HEK293T (cell line): ENCODE data around the gene AFF4.
"Not testable (repeated sequence)": the region's sequence is repeated elsewhere in the genome, so short reads cannot be mapped to it uniquely, and the experiment has no call there.

ENCODE experiments used
- CTCF ChIA-PET: fragments of 350-600 bp; formaldehyde crosslinking; extraction: SDS; loops from one replicate; lab custom pipeline; 2021; ENCODE audit warnings: antibody characterized with exemption, inconsistent platforms; lab: Yijun Ruan, JAX
- POLR2A ChIA-PET: fragments of 350-600 bp; formaldehyde crosslinking; extraction: SDS; loops from one replicate; lab custom pipeline; 2020; ENCODE audit warnings: antibody characterized with exemption, inconsistent platforms; lab: Yijun Ruan, JAX
- DNase-seq: peaks from one replicate; pipeline ENCODE4 v3.0.0; 2012; ENCODE audit warnings: mixed read lengths; ENCODE audit errors: extremely low spot score
- ARNT ChIP-seq: fragments of 450-650 bp; IDR thresholded peaks from 2 replicates; pipeline ENCODE4 v1.6.1; 2017; ENCODE audit warnings: mild to moderate bottlenecking
- BHLHE40 ChIP-seq: fragments of 450-650 bp; IDR thresholded peaks from 2 replicates; pipeline ENCODE4 v1.6.1; 2016; ENCODE audit warnings: mild to moderate bottlenecking, moderate library complexity, borderline replicate concordance
- CTBP1 ChIP-seq: fragments of 450-650 bp; IDR thresholded peaks from 2 replicates; pipeline ENCODE4 v1.6.1; 2016; ENCODE audit warnings: borderline replicate concordance
- ELF4 ChIP-seq: fragments of 450-650 bp; IDR thresholded peaks from 2 replicates; pipeline ENCODE4 v1.6.1; 2017; ENCODE audit warnings: antibody characterized with exemption
- FOXA1 ChIP-seq: fragments of 450-650 bp; IDR thresholded peaks from 2 replicates; pipeline ENCODE4 v1.6.1; 2016; ENCODE audit warnings: mild to moderate bottlenecking
- FOXK2 ChIP-seq: fragments of 450-650 bp; IDR thresholded peaks from 2 replicates; pipeline ENCODE4 v1.6.1; 2016; ENCODE audit warnings: mild to moderate bottlenecking
- FOXM1 ChIP-seq: fragments of 450-650 bp; IDR thresholded peaks from 2 replicates; pipeline ENCODE4 v1.6.1; 2017; ENCODE audit warnings: mild to moderate bottlenecking, borderline replicate concordance
- HDGF ChIP-seq: fragments of 450-650 bp; IDR thresholded peaks from 2 replicates; pipeline ENCODE4 v1.6.1; 2017; ENCODE audit warnings: antibody characterized with exemption, borderline replicate concordance
- L3MBTL2 ChIP-seq: fragments of 450-650 bp; conservative IDR thresholded peaks from 2 replicates; pipeline ENCODE4 v1.6.1; 2016; ENCODE audit warnings: mild to moderate bottlenecking
- LEF1 ChIP-seq: fragments of 450-650 bp; IDR thresholded peaks from 2 replicates; pipeline ENCODE4 v1.6.1; 2017; ENCODE audit warnings: mild to moderate bottlenecking, borderline replicate concordance
- NFRKB ChIP-seq: fragments of 450-650 bp; IDR thresholded peaks from 2 replicates; pipeline ENCODE4 v1.6.1; 2016; ENCODE audit warnings: mild to moderate bottlenecking, moderate library complexity
- PKNOX1 ChIP-seq: fragments of 450-650 bp; IDR thresholded peaks from 2 replicates; pipeline ENCODE4 v1.6.1; 2016
- SP1 ChIP-seq: fragments of 450-650 bp; IDR thresholded peaks from 2 replicates; pipeline ENCODE4 v1.6.1; 2017
- SUZ12 ChIP-seq: fragments of 450-650 bp; IDR thresholded peaks from 2 replicates; pipeline ENCODE4 v1.6.1; 2016; ENCODE audit warnings: mild to moderate bottlenecking
- TARDBP ChIP-seq: fragments of 450-650 bp; IDR thresholded peaks from 2 replicates; pipeline ENCODE4 v1.6.1; 2016
- ZNF384 ChIP-seq: fragments of 450-650 bp; IDR thresholded peaks from 2 replicates; pipeline ENCODE4 v1.6.1; 2016

Gene AFF4

DNA sequence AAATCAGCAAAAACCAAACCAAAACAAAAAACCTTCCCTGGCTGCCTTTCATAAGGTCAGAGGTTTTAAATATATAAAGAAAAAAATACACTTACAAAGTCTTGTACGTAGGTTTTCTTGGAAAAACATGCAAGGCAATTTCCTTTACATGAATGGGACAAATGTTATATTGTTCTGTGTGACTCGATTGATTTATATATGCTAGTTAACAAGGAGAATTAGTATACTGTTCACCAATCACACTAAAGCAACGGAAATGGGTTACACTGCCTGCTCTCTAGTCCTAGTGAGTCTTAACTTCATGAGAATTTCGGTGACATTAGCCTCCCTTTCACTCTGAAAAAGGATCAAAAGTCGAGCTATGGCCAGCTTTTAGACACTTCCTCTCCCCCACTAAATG is 102.7 kb downstream of the AFF4 start:
- POLR2A ChIA-PET, result interaction anchor here (0.8 to 2.0 kb wide), 2 partner anchors 9 to 30 kb away, joined by 4 to 5 read pairs; partner anchors contain the start of gene SHROOM1
- TF ChIP-seq ZNF384 (no peak), LEF1 (no peak), ELF4 (no peak), ARNT (no peak), TARDBP (no peak), L3MBTL2 (no peak), NFRKB (no peak)
- CTCF ChIA-PET, result no interaction called here
- no peak for DNase-seq

- no peak for DNase-seq
- ChIA-PET POLR2A (interaction anchor here (2.0 kb wide), 1 partner anchor 10 kb away, joined by 5 read pairs; no protein-coding TSS in a partner anchor), CTCF (no interaction called here)
- TF ChIP-seq SUZ12, result no peak
- no peak for TF ChIP-seq HDGF
- TF ChIP-seq LEF1, result no peak
- no peak for TF ChIP-seq FOXA1
- TF ChIP-seq ELF4, result no peak
These were observed 103.5 kb downstream of the AFF4 start for GRCh38 chr5:132859889-132860437.

DNA sequence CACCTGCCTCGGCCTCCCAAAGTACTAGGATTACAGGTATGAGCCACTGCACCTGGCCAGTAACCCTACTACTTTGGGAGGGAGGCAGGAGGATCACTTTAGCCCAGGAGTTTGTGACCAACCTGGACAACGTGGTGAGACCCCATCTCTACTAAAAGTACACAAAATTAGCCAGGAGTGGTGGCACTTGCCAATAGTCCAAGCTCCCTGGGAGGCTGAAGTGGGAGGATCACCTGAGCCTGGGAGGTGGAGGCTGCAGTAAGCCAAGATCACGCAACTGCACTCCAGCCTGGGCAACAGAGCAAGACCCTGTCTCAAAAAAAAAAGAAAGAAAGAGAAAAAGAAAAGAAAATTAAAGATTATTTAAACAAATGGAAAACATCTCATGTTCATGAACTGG is 107.4 kb downstream of the AFF4 start:
- CTCF ChIA-PET, result no interaction called here
- DNase-seq, result no peak
- POLR2A ChIA-PET, result interaction anchor here (4.7 kb wide), 1 partner anchor 10 kb away, joined by 15 read pairs; the partner anchor contains the start of genes GDF9 and UQCRQ
- TF ChIP-seq FOXA1 (no peak), BHLHE40 (no peak), CTBP1 (no peak), SP1 (no peak), HDGF (no peak), NFRKB (no peak), FOXM1 (no peak), ZNF384 (no peak)

DNA sequence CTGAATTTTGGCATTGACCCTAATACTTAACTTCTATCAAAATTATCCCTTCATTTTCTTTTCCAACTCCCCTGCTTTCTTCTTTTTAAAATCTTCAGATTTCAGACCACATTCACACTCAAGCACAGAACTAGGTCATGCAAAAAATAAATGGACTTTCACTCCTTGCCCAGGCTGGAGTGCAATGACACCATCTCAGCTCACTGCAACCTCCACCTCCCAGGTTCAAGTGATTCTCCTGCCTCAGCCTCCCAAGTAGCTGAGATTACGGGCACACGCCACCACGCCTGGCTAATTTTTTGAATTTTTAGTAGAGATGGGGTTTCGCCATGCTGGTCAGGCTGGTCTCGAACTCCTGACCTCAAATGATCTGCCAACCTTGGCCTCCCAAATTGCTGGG is 108.4 kb downstream of the AFF4 start:
- ChIA-PET POLR2A (interaction anchor here (0.8 to 4.7 kb wide), 3 partner anchors 8 to 30 kb away, joined by 3 to 15 read pairs (median 3); partner anchors contain the start of genes GDF9 and UQCRQ), CTCF (interaction anchor here (0.9 to 1.9 kb wide), 2 partner anchors 10 to 26 kb away, joined by 3 to 4 read pairs; no protein-coding TSS in a partner anchor)
- not testable (repeated sequence) for DNase-seq

- POLR2A ChIA-PET, result interaction anchor here (0.8 to 4.7 kb wide), 3 partner anchors 9 to 43 kb away, joined by 3 to 15 read pairs (median 3); partner anchors contain the start of genes GDF9 and UQCRQ
- TF ChIP-seq PKNOX1 (no peak), ZNF384 (no peak), SP1 (no peak), FOXK2 (no peak), BHLHE40 (no peak), SUZ12 (no peak), FOXM1 (no peak), CTBP1 (no peak)
- CTCF ChIA-PET, result interaction anchor here (0.7 to 1.9 kb wide), 4 partner anchors 8 to 475 kb away, joined by 3 to 4 read pairs (median 4); no protein-coding TSS in a partner anchor
- DNase-seq, result no peak
These were observed 109.1 kb downstream of the AFF4 start for GRCh38 chr5:132854301-132854700.

GRCh38 chr5:132853790-132854189 is 109.6 kb downstream of the AFF4 start:
- CTCF ChIA-PET, result interaction anchor here (0.7 to 1.9 kb wide), 3 partner anchors 8 to 475 kb away, joined by 3 to 4 read pairs (median 4); no protein-coding TSS in a partner anchor
- no peak for DNase-seq
- TF ChIP-seq BHLHE40 (no peak), TARDBP (no peak), HDGF (no peak), LEF1 (no peak), ARNT (no peak), L3MBTL2 (no peak), ELF4 (no peak), SUZ12 (no peak), FOXM1 (no peak)
- POLR2A ChIA-PET, result interaction anchor here (0.7 to 1.4 kb wide), 3 partner anchors 10 to 42 kb away, joined by 3 read pairs; partner anchors contain the start of genes GDF9 and UQCRQ

GRCh38 chr5:132853323-132853722 is 110.1 kb downstream of the AFF4 start:
- ChIA-PET POLR2A (interaction anchor here (0.7 kb wide), 1 partner anchor 13 kb away, joined by 3 read pairs; the partner anchor contains the start of genes GDF9 and UQCRQ), CTCF (interaction anchor here (1.1 kb wide), 1 partner anchor 9 kb away, joined by 4 read pairs; no protein-coding TSS in a partner anchor)
- DNase-seq, result no peak
- no peak for TF ChIP-seq SP1
- no peak for TF ChIP-seq FOXM1
- no peak for TF ChIP-seq L3MBTL2
- no peak for TF ChIP-seq CTBP1
- no peak for TF ChIP-seq PKNOX1
- no peak for TF ChIP-seq NFRKB
